ENCODE measurements around the gene SPAG7. TPM values are rescaled to one million over a fixed set of nuclear protein-coding genes. Genes with fewer than 3 reads are reported as not detected.

The SPAG7 gene
- total and polyA plus RNA-seq, 4 donors, result 18.6 to 66.3 (median 26.0) TPM

DNA sequence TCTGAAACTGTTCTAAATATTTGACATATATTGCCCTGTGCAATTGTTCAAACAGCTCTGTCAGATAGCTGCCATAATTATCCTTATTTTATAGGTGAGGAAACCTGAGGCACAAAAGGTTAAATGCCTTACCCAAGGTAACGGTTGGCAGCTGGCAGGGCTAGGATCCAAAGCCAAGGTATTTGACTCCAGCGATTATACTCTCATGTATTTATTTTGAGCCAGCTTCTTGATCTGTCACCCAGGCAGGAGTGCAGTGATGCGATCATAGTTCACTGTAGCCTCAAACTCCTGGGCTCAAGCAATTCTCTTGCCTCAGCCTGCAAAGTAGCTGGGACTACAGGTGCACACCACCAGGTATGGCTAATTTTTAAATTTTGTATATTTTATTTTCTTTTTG lies 9.5 kb downstream of the SPAG7 start:
- H3K27ac ChIP-seq (ENCODE audit: low read depth in 1 of 2, low read length in 2 of 2), result peak overlapping the region; percentile 32 to 34
- no peaks in the 10 kb centered on the region for H3K9me3 ChIP-seq (ENCODE audit: control insufficient read depth in 4 of 4, low read length in 3 of 4)
- no peaks in the 10 kb centered on the region for H3K27me3 ChIP-seq (ENCODE audit: control insufficient read depth in 4 of 4, insufficient read depth in 4 of 4, low read length in 3 of 4)
- no peak for DNase-seq (ENCODE audit: low spot score)
- 32% methylated on average over 3 of the region's 3 CpGs for WGBS
- H3K36me3 ChIP-seq (ENCODE audit: control insufficient read depth in 4 of 4, insufficient read depth in 3 of 4, low read depth in 1 of 4, low read length in 3 of 4), result peaks cover 0 to 7% (median 4%) of the 10 kb centered on the region in 4 donors
- H3K4me1 ChIP-seq (ENCODE audit: control insufficient read depth in 4 of 4, insufficient read depth in 4 of 4, low read length in 3 of 4), result peaks cover 4 to 54% (median 38%) of the 10 kb centered on the region in 4 donors
- H3K9ac ChIP-seq (ENCODE audit: low read depth in 1 of 2, low read length in 2 of 2), result no peak overlapping the region
- TF ChIP-seq TAF1 (conservative IDR thresholded peaks at IDR 0.05) (no peak), RAD21 (IDR thresholded peaks at IDR 0.05) (peak in 1 of 2 donors; percentile 20), JUND (IDR thresholded peaks at IDR 0.05) (peak in 1 of 2 donors; percentile 21), HNF4G (IDR thresholded peaks at IDR 0.05) (no peak), SP1 (IDR thresholded peaks at IDR 0.05) (peak; percentile 36), YY1 (IDR thresholded peaks at IDR 0.05) (no peak), RXRA (IDR thresholded peaks at IDR 0.05) (peak; percentile 60 to 63), HNF4A (conservative IDR thresholded peaks at IDR 0.05) (peak; percentile 62 to 74), NR2F2 (IDR thresholded peaks at IDR 0.05) (no peak)
- TF ChIP-seq, protein P1, sequence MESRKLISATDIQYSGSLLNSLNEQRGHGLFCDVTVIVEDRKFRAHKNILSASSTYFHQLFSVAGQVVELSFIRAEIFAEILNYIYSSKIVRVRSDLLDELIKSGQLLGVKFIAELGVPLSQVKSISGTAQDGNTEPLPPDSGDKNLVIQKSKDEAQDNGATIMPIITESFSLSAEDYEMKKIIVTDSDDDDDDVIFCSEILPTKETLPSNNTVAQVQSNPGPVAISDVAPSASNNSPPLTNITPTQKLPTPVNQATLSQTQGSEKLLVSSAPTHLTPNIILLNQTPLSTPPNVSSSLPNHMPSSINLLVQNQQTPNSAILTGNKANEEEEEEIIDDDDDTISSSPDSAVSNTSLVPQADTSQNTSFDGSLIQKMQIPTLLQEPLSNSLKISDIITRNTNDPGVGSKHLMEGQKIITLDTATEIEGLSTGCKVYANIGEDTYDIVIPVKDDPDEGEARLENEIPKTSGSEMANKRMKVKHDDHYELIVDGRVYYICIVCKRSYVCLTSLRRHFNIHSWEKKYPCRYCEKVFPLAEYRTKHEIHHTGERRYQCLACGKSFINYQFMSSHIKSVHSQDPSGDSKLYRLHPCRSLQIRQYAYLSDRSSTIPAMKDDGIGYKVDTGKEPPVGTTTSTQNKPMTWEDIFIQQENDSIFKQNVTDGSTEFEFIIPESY (IDR thresholded peaks at IDR 0.05), result no peak
- TF ChIP-seq, protein P2, sequence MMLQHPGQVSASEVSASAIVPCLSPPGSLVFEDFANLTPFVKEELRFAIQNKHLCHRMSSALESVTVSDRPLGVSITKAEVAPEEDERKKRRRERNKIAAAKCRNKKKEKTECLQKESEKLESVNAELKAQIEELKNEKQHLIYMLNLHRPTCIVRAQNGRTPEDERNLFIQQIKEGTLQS (IDR thresholded peaks at IDR 0.05), result no peak
- TF ChIP-seq, protein P3, sequence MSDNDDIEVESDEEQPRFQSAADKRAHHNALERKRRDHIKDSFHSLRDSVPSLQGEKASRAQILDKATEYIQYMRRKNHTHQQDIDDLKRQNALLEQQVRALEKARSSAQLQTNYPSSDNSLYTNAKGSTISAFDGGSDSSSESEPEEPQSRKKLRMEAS (IDR thresholded peaks at IDR 0.05), result no peak
- no peak overlapping the region for H3K4me3 ChIP-seq (ENCODE audit: low read depth in 1 of 3, low read length in 3 of 3)

DNA sequence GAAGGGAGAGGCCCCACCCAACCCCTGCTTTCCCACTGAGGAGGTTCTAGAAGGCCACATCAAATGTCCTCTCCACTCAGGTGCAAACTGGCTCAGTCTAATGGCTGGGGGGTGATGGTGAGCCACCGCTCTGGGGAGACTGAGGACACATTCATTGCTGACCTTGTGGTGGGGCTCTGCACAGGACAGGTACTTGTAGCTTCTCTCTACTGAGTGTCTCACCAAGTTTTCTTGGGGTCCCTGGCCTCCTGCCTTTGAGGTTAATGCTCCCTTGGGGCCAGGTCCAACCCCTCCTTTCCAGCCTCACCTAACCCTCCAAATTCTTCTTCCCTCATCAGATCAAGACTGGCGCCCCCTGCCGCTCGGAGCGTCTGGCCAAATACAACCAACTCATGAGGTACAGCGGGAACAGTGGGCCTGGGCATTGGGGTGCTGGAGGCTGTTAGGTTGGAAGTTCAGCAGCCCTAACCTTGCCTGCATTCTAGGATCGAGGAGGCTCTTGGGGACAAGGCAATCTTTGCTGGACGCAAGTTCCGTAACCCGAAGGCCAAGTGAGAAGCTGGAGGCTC lies 11.0 kb downstream of the SPAG7 start:
- DNase-seq (ENCODE audit: low spot score), result peak; percentile 54
- Histone ChIP-seq H3K27me3 (ENCODE audit: control insufficient read depth in 4 of 4, insufficient read depth in 4 of 4, low read length in 3 of 4) (no peaks in the 10 kb centered on the region), H3K36me3 (ENCODE audit: control insufficient read depth in 4 of 4, insufficient read depth in 3 of 4, low read depth in 1 of 4, low read length in 3 of 4) (peaks cover 0 to 7% (median 4%) of the 10 kb centered on the region in 4 donors), H3K27ac (ENCODE audit: low read depth in 1 of 2, low read length in 2 of 2) (no peak overlapping the region), H3K4me1 (ENCODE audit: control insufficient read depth in 4 of 4, insufficient read depth in 4 of 4, low read length in 3 of 4) (peaks cover 5 to 64% (median 45%) of the 10 kb centered on the region in 4 donors), H3K4me3 (ENCODE audit: low read depth in 1 of 3, low read length in 3 of 3) (no peak overlapping the region), H3K9me3 (ENCODE audit: control insufficient read depth in 4 of 4, low read length in 3 of 4) (no peaks in the 10 kb centered on the region), H3K9ac (ENCODE audit: low read depth in 1 of 2, low read length in 2 of 2) (no peak overlapping the region)
- WGBS, result 91% methylated on average over 10 of the region's 10 CpGs
- TF ChIP-seq TAF1 (conservative IDR thresholded peaks at IDR 0.05), result no peak
- TF ChIP-seq, protein P4, sequence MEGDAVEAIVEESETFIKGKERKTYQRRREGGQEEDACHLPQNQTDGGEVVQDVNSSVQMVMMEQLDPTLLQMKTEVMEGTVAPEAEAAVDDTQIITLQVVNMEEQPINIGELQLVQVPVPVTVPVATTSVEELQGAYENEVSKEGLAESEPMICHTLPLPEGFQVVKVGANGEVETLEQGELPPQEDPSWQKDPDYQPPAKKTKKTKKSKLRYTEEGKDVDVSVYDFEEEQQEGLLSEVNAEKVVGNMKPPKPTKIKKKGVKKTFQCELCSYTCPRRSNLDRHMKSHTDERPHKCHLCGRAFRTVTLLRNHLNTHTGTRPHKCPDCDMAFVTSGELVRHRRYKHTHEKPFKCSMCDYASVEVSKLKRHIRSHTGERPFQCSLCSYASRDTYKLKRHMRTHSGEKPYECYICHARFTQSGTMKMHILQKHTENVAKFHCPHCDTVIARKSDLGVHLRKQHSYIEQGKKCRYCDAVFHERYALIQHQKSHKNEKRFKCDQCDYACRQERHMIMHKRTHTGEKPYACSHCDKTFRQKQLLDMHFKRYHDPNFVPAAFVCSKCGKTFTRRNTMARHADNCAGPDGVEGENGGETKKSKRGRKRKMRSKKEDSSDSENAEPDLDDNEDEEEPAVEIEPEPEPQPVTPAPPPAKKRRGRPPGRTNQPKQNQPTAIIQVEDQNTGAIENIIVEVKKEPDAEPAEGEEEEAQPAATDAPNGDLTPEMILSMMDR (IDR thresholded peaks at IDR 0.05; ENCODE audit: low read depth, low read length, missing input control), result peak; percentile 4
- TF ChIP-seq, protein P5, sequence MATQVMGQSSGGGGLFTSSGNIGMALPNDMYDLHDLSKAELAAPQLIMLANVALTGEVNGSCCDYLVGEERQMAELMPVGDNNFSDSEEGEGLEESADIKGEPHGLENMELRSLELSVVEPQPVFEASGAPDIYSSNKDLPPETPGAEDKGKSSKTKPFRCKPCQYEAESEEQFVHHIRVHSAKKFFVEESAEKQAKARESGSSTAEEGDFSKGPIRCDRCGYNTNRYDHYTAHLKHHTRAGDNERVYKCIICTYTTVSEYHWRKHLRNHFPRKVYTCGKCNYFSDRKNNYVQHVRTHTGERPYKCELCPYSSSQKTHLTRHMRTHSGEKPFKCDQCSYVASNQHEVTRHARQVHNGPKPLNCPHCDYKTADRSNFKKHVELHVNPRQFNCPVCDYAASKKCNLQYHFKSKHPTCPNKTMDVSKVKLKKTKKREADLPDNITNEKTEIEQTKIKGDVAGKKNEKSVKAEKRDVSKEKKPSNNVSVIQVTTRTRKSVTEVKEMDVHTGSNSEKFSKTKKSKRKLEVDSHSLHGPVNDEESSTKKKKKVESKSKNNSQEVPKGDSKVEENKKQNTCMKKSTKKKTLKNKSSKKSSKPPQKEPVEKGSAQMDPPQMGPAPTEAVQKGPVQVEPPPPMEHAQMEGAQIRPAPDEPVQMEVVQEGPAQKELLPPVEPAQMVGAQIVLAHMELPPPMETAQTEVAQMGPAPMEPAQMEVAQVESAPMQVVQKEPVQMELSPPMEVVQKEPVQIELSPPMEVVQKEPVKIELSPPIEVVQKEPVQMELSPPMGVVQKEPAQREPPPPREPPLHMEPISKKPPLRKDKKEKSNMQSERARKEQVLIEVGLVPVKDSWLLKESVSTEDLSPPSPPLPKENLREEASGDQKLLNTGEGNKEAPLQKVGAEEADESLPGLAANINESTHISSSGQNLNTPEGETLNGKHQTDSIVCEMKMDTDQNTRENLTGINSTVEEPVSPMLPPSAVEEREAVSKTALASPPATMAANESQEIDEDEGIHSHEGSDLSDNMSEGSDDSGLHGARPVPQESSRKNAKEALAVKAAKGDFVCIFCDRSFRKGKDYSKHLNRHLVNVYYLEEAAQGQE (IDR thresholded peaks at IDR 0.05), result no peak
